Measurements from ENCODE around the gene VPS37B. TPM values are rescaled to one million over a fixed set of nuclear protein-coding genes. Genes with fewer than 3 reads are reported as not detected.

Gene VPS37B
- total RNA-seq, 1 experiment from 2014 or later = 12.3 TPM

DNA sequence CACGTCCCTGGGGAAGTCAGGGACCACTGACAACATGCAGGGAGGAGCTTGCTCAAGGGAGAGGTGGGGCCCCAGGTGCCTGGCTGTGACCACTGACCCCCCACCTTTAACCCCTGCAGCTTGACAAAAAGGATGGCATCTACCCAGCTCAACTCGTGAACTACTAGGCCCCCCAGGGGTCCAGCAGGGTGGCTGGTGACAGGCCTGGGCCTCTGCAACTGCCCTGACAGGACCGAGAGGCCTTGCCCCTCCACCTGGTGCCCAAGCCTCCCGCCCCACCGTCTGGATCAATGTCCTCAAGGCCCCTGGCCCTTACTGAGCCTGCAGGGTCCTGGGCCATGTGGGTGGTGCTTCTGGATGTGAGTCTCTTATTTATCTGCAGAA, 34.3 kb downstream of the VPS37B start:
- no peak overlapping the region for H3K14ac ChIP-seq (ENCODE audit: insufficient read depth, low read length)
- H2BK15ac ChIP-seq (ENCODE audit: low read depth, low read length) = no peak overlapping the region
- no peak overlapping the region for H3K4ac ChIP-seq (ENCODE audit: low read depth, low read length)
- Mint-ChIP-seq H3K27ac (no peak overlapping the region), H3K9me3 (no peaks in the 10 kb centered on the region), H3K4me3 (no peak overlapping the region), H3K36me3 (ENCODE audit: insufficient read depth in 1 of 3, low read depth in 3 of 3) (peaks cover under 1 to 6% (median 5%) of the 10 kb centered on the region in 3 experiments; a peak in 5 of 7 replicates), H3K4me1 (peaks cover 0 to 2% of the 10 kb centered on the region in 2 experiments; a peak in 1 of 4 replicates), H3K27me3 (ENCODE audit: low read depth) (peaks cover 46% of the 10 kb centered on the region)
- no peak overlapping the region for H4K8ac ChIP-seq (replicated peaks; ENCODE audit: insufficient read length, low read depth, low read length)
- no peak overlapping the region for H3K23ac ChIP-seq (ENCODE audit: insufficient read length, low read depth, low read length)
- H3K4me1 ChIP-seq (ENCODE audit: insufficient read depth, low read length) = no peaks in the 10 kb centered on the region
- H4K5ac ChIP-seq (ENCODE audit: insufficient read length, low read depth, low read length) = no peak overlapping the region
- H3K9ac ChIP-seq (ENCODE audit: extremely low read depth, insufficient read length, low read length) = no peak overlapping the region
- no peak overlapping the region for H3T11ph ChIP-seq (ENCODE audit: low read length)
- no peaks in the 10 kb centered on the region for H3K9me3 ChIP-seq (ENCODE audit: control insufficient read depth, low read depth, low read length)
- H3K27ac ChIP-seq (ENCODE audit: insufficient read length, low read depth, low read length) = no peak overlapping the region
- H2BK20ac ChIP-seq (ENCODE audit: low read depth, low read length, poor library complexity, severe bottlenecking) = no peak overlapping the region
- H3K79me2 ChIP-seq (ENCODE audit: insufficient read depth, low read length) = no peaks in the 10 kb centered on the region
- no peak for DNase-seq
- H3K23me2 ChIP-seq (ENCODE audit: insufficient read length, low read depth, low read length, poor library complexity, severe bottlenecking) = no peaks in the 10 kb centered on the region
- no peak overlapping the region for H3K56ac ChIP-seq (ENCODE audit: insufficient read length, low read depth, low read length)
- no peak overlapping the region for H2AK5ac ChIP-seq (ENCODE audit: insufficient read length, low read length)
- H2BK12ac ChIP-seq (ENCODE audit: insufficient read length, low read depth, low read length) = no peak overlapping the region
- H3K4me2 ChIP-seq (ENCODE audit: insufficient read depth, insufficient read length, low read length) = no peak overlapping the region
- no peak overlapping the region for H2BK5ac ChIP-seq (ENCODE audit: insufficient read length, low read length)
- H3K27me3 ChIP-seq (ENCODE audit: insufficient read depth, low read length) = no peaks in the 10 kb centered on the region
- H2BK120ac ChIP-seq (ENCODE audit: low read depth, low read length, poor library complexity, severe bottlenecking) = no peak overlapping the region
- H3K79me1 ChIP-seq (ENCODE audit: insufficient read depth, low read depth, low read length, poor library complexity, severe bottlenecking) = no peaks in the 10 kb centered on the region
- no peak overlapping the region for H2AFZ ChIP-seq (ENCODE audit: low read length)
- no peaks in the 10 kb centered on the region for H4K20me1 ChIP-seq (ENCODE audit: control insufficient read depth, insufficient read depth, insufficient read length)
- H3K18ac ChIP-seq (ENCODE audit: insufficient read length, low read depth, low read length) = no peak overlapping the region
- no peak for TF ChIP-seq CTCF (conservative IDR thresholded peaks at IDR 0.05)
- no CpG with 5 or more reads among the region's 5 CpGs for WGBS (ENCODE audit: extremely low coverage, insufficient read length, low lambda C conversion rate)
- H4K91ac ChIP-seq (ENCODE audit: insufficient read length, low read depth, low read length) = no peak overlapping the region
